RPMI7951 (cell line): ENCODE measurements around the gene MTHFSD. TPM values are rescaled to one million over a fixed set of nuclear protein-coding genes. Genes with fewer than 3 reads are reported as not detected.

ENCODE experiments used
- DNase-seq: peaks from one replicate; pipeline ENCODE4 v3.0.0-alpha.2; 2012; ENCODE audit warnings: low read depth
- total RNA-seq: library from RNA; depleted of rRNA; stranded (reverse); fragments of >200 nt; shearing (Covaris generic); gene quantifications from 2 replicates; pipeline ENCODE4 v1.2.3, GENCODE V29; 2014

Gene MTHFSD
- total RNA-seq, 1 experiment from 2014 or later, result 8.8 TPM

DNA sequence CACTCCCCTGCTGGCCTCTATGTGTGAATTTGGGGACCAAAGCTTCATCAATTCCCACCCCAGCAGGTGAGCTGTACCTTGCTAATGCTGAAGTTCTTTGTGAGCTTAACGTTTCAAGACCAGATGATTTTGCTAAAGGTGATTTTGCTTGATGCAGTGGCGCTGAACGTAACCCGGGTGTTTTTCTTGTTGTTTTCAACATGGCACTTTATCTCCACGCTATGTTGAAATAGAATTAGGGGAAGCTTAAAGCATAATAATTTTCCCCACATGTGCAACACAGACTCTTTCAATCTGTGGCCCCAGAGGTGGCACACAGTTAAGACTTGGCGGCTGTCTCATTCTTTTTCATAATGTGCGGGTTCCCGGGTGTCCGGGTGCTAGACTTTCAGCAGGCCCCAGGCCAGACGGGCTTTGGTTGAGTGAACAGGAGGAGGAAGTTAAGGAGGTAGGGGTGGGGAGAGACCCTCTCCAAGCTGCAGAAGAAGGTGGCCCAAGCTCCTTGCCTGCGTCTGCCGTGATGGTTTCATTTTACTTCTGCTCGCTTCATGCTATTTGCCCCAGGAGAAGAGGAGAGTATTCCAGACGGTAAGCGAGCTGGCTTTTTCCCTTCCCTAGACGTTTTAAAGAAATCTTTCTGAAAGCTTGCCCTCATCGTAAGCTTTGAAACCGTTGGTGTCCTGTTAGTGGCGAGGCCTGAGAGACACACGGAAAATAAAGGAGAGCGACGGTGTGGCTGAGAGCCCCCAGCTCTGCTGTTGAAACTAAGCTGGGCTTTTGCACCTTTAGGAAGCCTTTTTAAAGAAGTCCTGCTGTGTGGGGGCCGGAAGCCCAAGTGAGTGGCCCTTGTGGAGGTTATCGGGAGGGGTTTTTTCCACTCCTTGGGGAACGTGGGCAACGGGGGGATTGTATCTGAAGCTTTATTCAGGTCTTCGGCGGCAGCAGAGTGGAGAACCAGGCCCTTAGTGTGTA lies 15.8 kb upstream of the MTHFSD start:
- no peak for DNase-seq

DNA sequence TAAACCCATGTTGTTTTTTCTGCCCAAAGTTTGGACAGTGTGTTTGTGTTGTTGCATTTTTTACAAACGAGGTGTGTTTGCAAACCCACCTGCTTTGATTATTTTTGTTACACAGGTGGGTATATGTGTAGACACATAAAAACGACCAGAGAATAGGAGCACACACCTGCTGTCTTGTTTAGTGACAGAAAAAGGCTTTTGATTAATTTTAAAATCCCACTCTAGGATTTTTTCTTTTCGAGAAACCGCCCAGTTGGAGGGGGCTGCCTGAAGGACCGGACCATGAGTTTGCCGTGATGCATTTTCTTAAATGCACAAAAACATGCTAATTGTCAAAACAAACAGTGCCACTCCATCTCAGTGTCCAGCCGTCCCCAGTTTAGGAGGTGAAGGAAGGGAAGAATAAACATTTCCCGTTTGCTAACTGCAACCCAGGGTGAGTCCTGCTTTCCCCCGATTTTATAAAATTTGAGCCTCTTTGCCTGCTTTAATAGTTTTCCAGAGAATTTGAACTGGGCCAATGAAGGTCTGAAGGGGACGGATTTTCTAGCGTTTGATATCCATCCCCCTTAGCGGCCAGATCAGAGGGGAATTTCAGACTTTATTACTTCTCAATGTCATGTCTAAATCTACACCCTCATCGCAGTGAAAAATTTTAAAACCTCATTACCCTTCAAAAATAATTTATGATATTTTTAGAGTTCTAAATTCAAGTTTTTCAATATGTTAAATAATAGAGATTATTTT lies 14.8 kb upstream of the MTHFSD start:
- no peak for DNase-seq

DNA sequence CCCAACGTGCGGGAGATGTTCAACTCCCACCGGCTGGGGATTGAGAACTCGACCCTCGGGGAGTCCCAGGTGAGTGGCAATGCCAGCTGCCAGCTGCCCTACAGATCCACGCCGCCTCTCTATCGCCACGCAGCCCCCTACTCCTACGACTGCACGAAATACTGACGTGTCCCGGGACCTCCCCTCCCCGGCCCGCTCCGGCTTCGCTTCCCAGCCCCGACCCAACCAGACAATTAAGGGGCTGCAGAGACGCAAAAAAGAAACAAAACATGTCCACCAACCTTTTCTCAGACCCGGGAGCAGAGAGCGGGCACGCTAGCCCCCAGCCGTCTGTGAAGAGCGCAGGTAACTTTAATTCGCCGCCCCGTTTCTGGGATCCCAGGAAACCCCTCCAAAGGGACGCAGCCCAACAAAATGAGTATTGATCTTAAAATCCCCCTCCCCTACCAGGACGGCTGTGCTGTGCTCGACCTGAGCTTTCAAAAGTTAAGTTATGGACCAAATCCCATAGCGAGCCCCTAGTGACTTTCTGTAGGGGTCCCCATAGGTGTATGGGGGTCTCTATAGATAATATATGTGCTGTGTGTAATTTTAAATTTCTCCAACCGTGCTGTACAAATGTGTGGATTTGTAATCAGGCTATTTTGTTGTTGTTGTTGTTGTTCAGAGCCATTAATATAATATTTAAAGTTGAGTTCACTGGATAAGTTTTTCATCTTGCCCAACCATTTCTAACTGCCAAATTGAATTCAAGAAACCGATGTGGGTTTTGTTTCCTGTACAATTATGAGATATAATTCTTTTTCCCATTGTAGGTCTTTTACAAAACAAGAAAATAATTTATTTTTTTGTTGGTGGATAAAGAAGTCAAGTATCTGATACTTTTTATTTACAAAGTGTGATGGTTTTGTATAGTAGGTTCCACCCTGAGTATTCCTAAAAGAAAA lies 13.9 kb upstream of the MTHFSD start:
- DNase-seq, result no peak

DNA sequence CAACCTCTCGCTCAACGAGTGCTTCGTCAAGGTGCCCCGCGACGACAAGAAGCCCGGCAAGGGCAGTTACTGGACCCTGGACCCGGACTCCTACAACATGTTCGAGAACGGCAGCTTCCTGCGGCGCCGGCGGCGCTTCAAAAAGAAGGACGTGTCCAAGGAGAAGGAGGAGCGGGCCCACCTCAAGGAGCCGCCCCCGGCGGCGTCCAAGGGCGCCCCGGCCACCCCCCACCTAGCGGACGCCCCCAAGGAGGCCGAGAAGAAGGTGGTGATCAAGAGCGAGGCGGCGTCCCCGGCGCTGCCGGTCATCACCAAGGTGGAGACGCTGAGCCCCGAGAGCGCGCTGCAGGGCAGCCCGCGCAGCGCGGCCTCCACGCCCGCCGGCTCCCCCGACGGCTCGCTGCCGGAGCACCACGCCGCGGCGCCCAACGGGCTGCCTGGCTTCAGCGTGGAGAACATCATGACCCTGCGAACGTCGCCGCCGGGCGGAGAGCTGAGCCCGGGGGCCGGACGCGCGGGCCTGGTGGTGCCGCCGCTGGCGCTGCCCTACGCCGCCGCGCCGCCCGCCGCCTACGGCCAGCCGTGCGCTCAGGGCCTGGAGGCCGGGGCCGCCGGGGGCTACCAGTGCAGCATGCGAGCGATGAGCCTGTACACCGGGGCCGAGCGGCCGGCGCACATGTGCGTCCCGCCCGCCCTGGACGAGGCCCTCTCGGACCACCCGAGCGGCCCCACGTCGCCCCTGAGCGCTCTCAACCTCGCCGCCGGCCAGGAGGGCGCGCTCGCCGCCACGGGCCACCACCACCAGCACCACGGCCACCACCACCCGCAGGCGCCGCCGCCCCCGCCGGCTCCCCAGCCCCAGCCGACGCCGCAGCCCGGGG lies 12.9 kb upstream of the MTHFSD start:
- DNase-seq, result peak; percentile 66

DNA sequence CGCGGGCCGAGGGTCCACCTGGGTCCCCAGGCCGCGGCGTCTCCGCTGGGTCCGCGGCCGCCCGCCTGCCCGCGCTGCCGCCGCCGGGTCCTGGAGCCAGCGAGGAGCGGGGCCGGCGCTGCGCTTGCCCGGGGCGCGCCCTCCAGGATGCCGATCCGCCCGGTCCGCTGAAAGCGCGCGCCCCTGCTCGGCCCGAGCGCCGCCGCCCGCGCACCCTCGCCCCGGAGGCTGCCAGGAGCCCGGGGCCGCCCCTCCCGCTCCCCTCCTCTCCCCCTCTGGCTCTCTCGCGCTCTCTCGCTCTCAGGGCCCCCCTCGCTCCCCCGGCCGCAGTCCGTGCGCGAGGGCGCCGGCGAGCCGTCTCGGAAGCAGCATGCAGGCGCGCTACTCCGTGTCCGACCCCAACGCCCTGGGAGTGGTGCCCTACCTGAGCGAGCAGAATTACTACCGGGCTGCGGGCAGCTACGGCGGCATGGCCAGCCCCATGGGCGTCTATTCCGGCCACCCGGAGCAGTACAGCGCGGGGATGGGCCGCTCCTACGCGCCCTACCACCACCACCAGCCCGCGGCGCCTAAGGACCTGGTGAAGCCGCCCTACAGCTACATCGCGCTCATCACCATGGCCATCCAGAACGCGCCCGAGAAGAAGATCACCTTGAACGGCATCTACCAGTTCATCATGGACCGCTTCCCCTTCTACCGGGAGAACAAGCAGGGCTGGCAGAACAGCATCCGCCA lies 12.1 kb upstream of the MTHFSD start:
- peak; percentile 71 for DNase-seq

DNA sequence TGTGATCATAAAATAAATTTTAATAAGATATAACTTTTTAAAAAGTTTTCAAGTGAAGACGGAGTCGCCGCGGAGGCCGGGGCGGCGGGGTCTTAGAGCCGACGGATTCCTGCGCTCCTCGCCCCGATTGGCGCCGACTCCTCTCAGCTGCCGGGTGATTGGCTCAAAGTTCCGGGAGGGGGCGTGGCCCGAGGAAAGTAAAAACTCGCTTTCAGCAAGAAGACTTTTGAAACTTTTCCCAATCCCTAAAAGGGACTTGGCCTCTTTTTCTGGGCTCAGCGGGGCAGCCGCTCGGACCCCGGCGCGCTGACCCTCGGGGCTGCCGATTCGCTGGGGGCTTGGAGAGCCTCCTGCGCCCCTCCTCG lies 11.5 kb upstream of the MTHFSD start, which contains the start of gene FOXC2:
FOXC2 (plus strand) TSS at position 229 of the 365 bp plus-strand sequence. CDS start 507 bp downstream, outside the sequence.
- peak; percentile 91 for DNase-seq

DNA sequence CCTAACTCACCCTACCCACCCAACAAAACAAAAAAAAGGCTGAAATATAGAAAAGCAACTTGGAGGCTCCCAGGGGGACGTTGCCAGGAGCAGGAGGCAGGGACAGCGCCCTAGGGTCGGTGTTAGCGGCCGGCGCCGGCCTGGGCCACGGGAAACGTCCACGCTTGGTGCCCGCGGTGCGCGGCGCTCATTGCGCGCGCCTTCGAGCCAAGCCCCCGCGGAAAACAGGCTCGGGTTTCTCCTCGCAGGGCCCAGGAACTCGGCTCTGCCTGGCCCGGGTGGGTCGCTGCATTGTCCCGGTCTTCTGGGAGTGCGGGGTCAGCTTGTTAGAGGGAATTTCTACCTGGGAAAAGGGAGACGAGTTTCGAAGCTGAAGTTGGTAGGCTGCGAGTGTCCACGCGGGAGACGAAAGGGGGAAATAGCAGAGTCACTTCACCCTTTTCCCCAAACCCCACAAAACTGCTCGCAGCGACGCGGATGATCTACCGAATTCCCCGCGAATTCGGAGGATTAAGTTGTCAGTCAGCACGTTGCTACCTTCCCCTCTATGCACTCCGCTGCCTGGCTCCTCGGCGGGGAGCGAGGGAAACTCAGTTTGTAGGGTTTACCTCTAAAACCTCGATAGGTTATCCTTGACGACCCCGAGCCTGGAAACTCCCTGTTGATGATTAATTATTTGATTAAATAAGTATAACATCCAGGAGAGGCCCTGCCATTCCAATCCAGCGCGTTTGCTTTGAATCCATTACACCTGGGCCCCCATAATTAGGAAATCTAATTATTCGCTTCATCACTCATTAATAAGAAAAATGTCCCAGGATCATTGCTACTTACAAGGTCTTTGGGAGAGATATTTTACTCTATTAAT lies 10.8 kb upstream of the MTHFSD start:
- DNase-seq, result no peak

DNA sequence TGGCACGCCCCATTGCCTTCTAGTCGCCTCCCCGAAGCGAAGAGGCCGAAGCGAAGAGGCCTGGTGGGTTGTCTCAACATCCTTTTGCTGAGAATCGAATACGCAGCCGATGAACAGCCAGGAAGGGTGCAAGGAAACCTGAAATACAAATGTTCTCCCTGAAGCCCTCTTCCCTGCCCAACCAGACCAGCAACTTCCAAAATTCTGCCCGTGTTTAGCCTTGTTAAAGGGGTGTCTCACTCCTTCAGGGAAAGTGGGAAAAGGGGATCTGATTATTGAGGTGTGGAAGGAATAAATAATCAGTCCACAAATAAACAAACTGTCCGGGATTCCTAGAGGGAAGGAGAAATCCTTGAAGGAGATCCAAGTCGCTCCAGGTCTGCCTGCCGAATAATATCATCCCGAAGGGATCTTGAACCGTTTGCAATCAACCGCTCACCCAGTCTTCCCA lies 10.2 kb upstream of the MTHFSD start:
- no peak for DNase-seq

DNA sequence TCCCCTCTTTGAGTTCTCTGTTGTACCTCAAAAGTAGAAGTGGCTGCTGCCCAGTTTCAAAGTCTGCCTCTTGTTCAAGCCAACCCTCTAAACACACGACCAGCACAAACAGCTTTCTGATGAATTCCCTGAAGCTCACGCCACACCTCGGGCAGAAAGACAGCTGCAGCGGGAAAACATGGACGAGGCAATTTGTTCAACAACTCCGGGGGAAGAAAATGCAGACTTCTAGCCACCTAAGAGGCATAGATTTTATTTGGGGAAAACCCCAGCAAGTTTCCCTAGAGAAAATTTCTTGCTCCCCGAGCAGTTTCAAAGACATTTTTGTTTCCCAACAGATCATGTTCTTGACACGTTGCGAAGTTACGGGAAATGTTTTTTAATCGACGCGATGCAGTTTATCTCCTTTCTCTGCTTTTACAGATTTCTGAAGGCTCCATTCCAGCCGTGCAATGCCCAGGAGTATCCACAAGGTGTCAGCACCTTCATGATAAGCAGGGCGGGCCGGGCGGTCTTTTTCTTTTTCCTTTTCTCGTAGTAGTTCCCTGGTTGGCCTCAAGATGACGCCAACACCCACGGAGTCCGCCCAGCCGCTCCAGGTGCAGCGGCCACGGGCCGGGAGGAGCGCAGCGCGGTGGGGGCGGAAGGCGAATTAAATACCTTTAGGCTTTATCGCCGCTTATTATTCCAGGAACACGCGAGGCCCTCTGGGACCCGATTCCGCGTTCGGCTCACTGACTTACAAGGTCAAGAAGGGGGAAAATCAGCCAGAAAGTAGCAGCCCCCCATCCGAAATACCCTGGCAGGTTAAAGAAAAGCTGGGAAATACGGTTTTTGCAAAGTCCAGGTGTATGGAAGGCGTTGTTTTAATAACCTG lies 8.7 kb upstream of the MTHFSD start:
- peak; percentile 81 for DNase-seq

DNA sequence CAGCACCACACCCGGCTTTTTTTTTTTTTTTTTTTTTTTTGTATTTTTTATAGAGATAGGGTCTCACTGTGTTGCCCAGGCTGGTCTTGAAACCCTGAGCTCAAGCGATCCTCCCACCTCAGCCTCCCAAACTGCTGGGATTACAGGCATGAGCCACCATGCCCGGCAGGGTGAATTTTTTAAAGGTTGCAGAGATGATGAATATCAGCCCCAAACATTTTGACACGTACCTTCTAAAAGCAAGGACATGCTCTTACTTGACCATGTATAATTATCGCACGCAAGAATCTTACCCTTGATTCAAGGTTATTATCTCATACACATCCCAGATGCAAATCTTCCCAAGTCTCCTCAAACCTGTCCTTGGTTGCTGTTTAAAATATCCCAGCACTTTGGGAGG lies 7.3 kb upstream of the MTHFSD start:
- no peak for DNase-seq

DNA sequence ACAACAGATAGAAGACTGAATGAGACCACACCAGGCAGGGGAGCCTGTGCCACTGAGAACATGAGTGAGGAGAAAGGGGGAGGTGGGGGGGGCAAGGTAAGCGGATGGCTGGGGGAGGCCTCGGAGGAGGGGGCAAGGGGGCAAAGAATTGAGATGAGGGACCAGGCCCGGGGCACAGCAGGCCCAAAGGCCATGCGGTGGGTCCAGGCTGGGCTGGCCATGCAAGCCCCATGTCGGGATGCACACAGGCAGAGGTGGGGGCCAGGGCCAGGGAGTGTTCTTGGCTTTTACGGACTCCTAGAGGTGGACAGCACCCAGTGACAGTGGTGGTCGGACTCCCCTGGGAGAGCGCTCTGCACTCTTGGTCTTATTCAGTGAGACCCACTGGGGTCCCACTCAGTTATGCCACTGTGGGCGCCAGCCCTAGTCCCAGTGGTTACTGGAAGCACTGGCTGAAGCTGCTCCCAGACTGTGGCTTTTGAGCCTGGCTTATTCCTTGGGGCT lies 4.8 kb upstream of the MTHFSD start:
- no peak for DNase-seq

DNA sequence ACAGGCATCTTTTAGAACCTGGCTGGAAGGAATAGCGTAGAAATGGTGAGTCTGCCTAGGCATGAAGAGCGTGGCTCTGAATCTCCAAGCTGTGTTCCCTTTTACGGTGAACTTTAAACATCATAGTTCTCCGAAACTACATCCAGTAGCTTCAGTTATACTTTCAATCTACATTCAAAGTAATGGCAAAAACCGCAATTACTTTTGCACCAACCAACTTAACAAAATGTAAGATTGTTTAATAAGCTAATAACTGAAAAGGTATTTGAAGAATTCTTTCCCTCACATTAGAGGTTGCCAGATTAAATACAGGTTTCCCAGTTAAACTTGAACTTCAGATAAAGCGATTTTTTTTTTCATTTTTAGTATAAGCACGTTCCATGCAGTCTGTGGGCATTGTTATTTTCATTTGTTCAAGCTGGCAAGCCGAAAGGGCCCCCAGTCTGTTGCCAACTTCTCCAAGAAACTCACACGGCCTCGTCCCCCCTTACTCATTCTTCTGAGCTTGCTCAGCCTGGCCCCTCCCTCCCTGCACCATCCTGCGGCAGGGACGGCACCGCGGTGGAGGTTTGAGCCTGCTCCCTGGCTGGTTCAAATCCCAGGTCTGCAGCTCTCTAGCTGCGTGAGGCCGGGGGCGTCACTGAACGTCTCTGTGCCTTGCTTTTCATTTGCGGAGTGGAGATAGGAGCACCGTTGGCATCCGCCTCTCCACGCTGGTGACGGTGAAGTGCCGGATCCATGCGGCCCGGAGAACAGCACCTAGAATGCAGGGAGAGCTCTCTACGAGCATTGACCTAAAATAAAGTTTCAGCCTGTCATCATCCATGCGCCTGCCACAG lies 3.5 kb upstream of the MTHFSD start:
- DNase-seq, result no peak

DNA sequence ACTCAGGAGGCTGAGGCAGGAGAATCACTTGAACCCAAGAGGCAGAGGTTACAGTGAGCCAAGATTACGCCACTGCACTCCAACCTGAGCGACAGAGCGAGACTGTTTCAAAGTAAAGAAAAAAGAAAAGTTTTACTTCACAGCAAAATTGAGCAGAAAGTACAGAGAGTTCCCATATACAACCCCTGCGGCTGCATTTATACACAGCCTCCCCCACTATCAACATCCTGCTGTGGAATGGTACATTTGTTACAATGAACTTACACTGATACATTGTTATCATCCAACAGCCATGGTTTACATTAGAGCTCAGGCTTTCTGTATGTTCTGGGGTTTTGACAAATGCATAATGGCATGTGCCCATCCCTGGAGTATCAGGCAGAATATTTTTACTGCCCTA lies 2.6 kb upstream of the MTHFSD start:
- DNase-seq, result no peak

DNA sequence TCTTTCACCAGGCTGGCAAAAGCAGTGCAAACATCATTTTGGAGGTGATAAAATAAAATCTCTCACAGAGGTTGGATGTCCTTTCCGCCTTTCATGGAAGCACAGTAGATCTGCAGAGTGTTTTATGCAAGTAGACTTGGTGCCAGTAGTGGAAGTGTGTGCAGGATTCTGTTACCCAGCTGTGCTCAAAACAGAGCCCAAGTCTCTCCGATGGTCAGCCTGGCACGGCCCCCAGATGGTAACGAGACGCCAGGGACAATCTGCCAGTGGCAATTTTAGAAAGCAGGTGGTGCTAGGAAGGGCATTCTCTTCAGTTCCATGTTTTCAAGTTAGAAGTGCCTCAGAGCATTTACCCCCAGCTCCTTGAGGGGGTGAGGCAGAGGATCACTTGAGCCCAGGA lies 1.5 kb upstream of the MTHFSD start:
- DNase-seq, result no peak

DNA sequence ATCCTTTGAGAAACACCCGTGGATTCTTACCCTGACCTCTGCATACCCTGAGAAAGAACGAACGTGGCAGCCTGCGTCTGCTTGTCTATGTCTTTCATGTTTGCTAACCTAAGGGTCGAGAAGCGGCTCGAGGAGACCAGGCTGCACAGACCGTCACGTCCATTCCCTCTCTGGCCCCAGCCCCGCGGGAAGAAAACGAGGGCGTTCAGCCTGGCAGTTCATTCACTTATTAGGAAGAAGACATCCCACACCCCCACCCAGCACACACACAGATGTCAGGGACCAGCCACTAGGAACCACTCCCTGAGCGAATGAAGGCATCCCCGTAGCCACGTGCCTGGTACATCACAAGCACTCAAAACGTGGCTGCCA lies 655 bp upstream of the MTHFSD start:
- no peak for DNase-seq

DNA sequence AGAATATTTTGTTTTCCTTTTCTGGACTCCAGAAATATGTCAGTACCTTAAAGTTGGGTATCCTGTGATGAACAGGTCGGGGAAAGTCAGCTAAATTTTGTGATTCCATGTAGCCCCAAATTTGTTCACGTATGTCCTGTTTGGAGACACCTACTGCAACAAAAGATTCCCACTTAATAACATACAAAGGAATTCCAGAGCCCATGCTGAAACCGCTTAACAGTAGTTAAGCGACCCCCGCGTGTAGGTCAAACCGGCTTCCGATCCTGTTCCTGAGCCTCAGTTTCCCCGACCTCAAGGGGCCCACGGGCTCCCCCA lies 477 bp downstream of the MTHFSD start:
- DNase-seq, result no peak

DNA sequence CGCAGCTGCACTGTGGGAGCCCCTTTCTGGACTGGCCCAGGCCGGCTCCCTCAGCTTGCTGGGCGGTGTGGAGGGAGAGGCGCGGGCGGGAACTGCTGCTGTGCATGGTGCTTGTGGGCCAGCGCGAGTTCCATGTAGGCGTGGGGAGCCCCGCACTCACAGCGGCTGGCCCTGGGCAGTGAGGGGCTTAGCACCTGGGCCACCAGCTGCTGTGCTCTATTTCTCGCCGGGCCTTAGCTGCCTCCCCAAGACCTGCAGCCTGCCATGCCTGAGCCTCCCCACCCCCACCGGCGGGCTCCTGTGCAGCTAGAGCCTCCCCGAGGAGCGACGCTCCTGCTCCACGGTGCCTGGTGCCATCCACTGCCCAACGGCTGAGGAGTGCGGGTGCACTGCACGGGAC lies 1.7 kb downstream of the MTHFSD start:
- no peak for DNase-seq
